Fibroblast of pulmonary artery (primary cell): Measurements from ENCODE around the gene CACYBP.
"Not testable (repeated sequence)": the region's sequence is repeated elsewhere in the genome, so short reads cannot be mapped to it uniquely, and the experiment has no call there.

ENCODE experiments used
- DNase-seq: peaks from one replicate; pipeline ENCODE4 v3.0.0-alpha.2; 2010; ENCODE audit warnings: low read depth
- H3K4me3 ChIP-seq: replicated peaks from 2 replicates; pipeline ENCODE4 v1.5.1; 2011; ENCODE audit warnings: low read depth, mild to moderate bottlenecking, control low read depth, low read length, moderate library complexity
- TF ChIP-seq, protein P1 (sequence below): IDR thresholded peaks from 2 replicates; pipeline ENCODE4 v1.5.1; 2011; ENCODE audit warnings: mild to moderate bottlenecking, control low read depth, low read length, inconsistent platforms; ENCODE audit errors: missing control alignments

The CACYBP gene

DNA sequence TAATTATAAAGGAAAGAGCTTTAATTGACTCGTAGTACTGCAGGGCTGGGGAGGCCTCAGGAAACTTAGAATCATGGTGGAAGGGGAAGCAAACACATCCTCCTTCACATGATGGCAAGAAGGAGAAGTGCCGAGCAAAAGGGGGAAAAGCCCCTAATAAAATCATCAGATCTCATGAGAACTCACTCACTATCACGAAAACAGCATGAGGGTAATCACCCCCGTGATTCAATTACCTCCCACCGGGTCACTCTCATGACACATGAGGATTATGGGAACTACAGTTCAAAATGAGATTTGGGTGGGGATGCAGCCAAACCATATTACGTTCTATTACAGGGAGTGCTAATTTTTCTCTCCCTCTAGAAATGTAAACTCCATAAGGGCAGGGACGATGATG, 37.7 kb downstream of the CACYBP start:
- TF ChIP-seq, protein P1, sequence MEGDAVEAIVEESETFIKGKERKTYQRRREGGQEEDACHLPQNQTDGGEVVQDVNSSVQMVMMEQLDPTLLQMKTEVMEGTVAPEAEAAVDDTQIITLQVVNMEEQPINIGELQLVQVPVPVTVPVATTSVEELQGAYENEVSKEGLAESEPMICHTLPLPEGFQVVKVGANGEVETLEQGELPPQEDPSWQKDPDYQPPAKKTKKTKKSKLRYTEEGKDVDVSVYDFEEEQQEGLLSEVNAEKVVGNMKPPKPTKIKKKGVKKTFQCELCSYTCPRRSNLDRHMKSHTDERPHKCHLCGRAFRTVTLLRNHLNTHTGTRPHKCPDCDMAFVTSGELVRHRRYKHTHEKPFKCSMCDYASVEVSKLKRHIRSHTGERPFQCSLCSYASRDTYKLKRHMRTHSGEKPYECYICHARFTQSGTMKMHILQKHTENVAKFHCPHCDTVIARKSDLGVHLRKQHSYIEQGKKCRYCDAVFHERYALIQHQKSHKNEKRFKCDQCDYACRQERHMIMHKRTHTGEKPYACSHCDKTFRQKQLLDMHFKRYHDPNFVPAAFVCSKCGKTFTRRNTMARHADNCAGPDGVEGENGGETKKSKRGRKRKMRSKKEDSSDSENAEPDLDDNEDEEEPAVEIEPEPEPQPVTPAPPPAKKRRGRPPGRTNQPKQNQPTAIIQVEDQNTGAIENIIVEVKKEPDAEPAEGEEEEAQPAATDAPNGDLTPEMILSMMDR: no peak
- DNase-seq: no peak
- H3K4me3 ChIP-seq: no peak overlapping the region

DNA sequence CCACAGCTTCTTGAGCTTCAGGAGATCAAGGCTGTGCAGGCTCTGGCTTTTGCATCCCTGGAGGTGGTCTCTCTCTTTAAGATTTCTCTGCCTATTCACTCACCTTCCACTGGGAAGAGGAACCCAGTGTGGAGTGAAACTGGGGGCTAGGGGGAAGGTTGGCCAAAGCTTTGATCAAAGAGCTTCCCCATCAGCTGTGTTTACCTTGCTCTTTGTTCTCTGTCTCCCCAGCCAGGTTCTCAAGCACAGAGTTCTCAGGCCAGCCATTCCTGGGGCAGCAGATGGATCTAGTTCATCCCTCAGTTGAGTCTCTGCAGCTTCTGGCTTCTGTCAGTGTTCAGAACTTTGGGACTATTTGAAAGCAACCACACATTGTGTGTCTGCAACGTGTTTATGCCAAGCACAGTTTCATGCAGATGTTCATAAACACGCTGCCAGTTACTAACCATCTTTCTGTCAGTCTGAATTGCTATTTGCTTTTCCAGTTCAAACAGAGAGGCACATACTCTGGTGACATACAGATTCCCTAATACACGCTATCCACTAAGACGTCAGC, 40.7 kb downstream of the CACYBP start:
- H3K4me3 ChIP-seq: no peak overlapping the region
- DNase-seq: no peak
- TF ChIP-seq, protein P1: no peak

- H3K4me3 ChIP-seq: no peak overlapping the region
- TF ChIP-seq, protein P1: no peak
- no peak for DNase-seq
Observed at GRCh38 chr1:175042650-175043049, 42.9 kb downstream of the CACYBP start.

DNA sequence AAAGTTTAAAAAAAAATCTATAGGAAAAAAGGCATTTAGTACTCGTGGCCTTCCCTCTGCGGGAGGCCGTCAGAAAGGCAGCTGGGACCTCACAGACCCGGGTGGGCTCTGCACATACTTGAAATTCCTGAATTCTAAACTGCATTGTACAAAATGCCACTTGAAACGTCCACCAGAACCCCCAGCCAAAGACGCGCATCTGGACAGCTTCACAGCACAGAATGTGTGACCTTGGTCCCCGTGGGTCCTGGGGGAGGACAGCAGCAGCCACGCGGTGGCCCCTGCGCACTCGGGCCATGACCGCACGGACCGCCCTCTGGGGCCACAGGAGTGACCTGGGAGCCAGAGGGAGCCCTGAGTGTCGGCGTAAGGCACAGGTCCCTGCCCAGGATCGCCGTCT, 44.1 kb downstream of the CACYBP start:
- no peak overlapping the region for H3K4me3 ChIP-seq
- DNase-seq: no peak

GRCh38 chr1:175044591-175044990, 44.8 kb downstream of the CACYBP start:
- DNase-seq, H3K4me3 ChIP-seq: not testable (repeated sequence)

More for the DNA sequence above, 44.1 kb downstream of the CACYBP start:
- TF ChIP-seq, protein P1: no peak

DNA sequence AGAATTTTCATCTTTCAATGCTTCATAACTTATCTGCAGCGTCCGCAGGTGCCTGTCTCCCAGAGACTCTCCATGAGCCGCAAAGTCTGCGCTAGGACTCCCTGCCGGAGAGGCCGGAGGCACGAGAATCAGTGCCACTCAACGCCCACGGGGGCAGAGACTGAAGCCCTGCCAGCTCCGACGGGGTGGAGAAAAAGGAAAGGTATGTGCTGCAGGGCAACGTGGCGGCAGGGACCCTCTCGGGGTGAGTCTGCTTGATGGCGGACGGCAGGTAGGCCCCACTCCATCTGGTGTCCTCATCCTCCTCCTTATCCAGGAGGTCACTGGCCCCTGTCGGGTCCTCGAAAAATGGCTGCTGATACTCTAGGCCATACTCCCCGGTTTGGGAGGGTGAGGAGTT, 45.4 kb downstream of the CACYBP start:
- TF ChIP-seq, protein P1: no peak
- H3K4me3 ChIP-seq: no peak overlapping the region
- no peak for DNase-seq

DNA sequence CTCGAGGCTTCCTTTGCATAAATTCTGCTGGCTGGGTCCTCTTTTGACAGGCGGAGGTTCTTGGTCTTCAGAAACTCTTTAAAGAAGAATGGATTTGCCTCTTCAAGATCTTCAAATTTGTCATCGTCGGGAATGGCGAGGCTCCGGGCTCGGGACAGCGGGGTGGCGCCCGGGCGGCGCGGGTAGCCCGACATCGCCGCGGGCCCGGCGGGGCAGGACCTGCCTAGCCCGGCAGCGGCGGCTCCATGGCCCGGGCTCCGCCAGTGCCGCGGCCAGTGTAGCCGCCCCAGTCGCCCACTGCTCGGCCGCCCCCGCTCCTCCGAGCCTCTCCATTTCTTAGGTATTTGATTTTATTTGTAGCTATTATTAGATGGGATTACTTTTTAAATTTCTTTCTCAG, 45.8 kb downstream of the CACYBP start:
- DNase-seq: no peak
- TF ChIP-seq, protein P1: no peak
- H3K4me3 ChIP-seq: no peak overlapping the region
